Testis (tissue), 3 donors: ENCODE measurements around the gene DENND1A. TPM values are rescaled to one million over a fixed set of nuclear protein-coding genes. Genes with fewer than 3 reads are reported as not detected.
"Not testable (repeated sequence)": the region's sequence is repeated elsewhere in the genome, so short reads cannot be mapped to it uniquely, and the experiment has no call there.

Experiments
- DNase-seq: peaks from one replicate; pipeline ENCODE4 v3.0.0-alpha.2; 2019
- H3K27ac ChIP-seq, 2 donors: fragments of 200-600 bp; sonication (generic); one replicate each; pipeline ENCODE4 v1.5.1; 2019
- H3K27me3 ChIP-seq: fragments of 200-600 bp; sonication (generic); one replicate; pipeline ENCODE4 v1.5.1; 2019
- H3K36me3 ChIP-seq: fragments of 200-600 bp; sonication (generic); one replicate; pipeline ENCODE4 v1.5.1; 2017; ENCODE audit warnings: low read depth; ENCODE audit errors: missing control alignments
- H3K4me1 ChIP-seq: fragments of 200-600 bp; sonication (generic); one replicate; pipeline ENCODE4 v1.5.1; 2019
- H3K4me3 ChIP-seq, 2 donors: fragments of 200-600 bp; sonication (generic); one replicate each; pipeline ENCODE4 v1.5.1; 2017 to 2019
- H3K9me3 ChIP-seq: fragments of 200-600 bp; sonication (generic); one replicate; pipeline ENCODE4 v1.5.1; 2017
- POLR2A ChIP-seq: fragments of 450-650 bp; IDR thresholded peaks from one replicate; pipeline ENCODE4 v1.6.1; 2017; ENCODE audit warnings: antibody characterized with exemption, mild to moderate bottlenecking, moderate library complexity
- WGBS, 2 donors: methylation state at CpG; one replicate each; pipeline ENCODE4 v1.1.5; 2018; 5-methylcytosine and 5-hydroxymethylcytosine counted together
- intact Hi-C: fragments of 100-400 bp; cut with DNase I; formaldehyde crosslinking; loops from one replicate; pipeline ENCODE4 v1.15.1; 2023; ENCODE audit warnings: low total_unique reads
- polyA plus RNA-seq: library from polyadenylated mRNA; stranded (reverse); fragments of 350-450 nt; fragmentation: Illumina TruSeq; extraction: RNeasy Lipid Tissue Mini Kit (QIAGEN cat#74804); gene quantifications from one replicate; pipeline ENCODE4 v1.2.3, GENCODE V29; 2014; ENCODE audit warnings: low read depth, low replicate concordance; ENCODE audit not compliant: insufficient read depth
- total RNA-seq, 2 donors: library from RNA; depleted of rRNA; stranded (reverse); fragments of >200 nt; gene quantifications; one replicate each; pipeline ENCODE4 v1.2.3, GENCODE V29; 2016
- TF ChIP-seq, protein P1 (sequence below), 3 experiments: fragments of 450-650 bp in 2 of 3; fragments of 200-600 bp in 1 of 3; sonication (generic) in 1 of 3; IDR thresholded peaks; one replicate each; pipeline ENCODE4 v1.5.1; 2016 to 2019; ENCODE audit warnings: antibody characterized with exemption in 3 of 3, mild to moderate bottlenecking in 2 of 3, moderate library complexity in 1 of 3

Gene DENND1A
- total and polyA plus RNA-seq, 3 donors from 2014 or later, result 20.3 to 47.4 (median 44.9) TPM

DNA sequence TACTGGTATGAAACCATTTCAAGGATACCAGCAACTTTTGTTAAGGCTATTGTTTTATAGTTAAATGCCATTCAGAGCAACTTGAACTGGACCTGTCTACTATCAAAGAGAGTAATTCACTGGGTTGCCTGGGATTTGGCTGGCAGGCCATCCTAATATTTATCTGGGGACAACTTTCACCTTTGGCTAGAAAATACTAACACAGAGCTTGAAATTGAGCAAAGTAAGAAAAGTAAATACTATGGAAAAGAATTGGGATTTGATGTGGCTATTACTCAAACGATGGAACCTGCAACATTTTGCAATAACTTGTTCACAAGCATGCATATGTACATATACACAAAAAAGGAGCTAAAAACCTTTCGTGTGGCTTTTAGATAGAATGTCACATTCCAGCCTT lies 191.3 kb downstream of the DENND1A start:
- H3K27ac ChIP-seq, result no peak overlapping the region
- peaks cover 13% of the 10 kb centered on the region for H3K4me1 ChIP-seq
- no peaks in the 10 kb centered on the region for H3K9me3 ChIP-seq
- H3K36me3 ChIP-seq, result no peaks in the 10 kb centered on the region
- no peak for DNase-seq
- no peak for TF ChIP-seq POLR2A
- TF ChIP-seq, protein P1, sequence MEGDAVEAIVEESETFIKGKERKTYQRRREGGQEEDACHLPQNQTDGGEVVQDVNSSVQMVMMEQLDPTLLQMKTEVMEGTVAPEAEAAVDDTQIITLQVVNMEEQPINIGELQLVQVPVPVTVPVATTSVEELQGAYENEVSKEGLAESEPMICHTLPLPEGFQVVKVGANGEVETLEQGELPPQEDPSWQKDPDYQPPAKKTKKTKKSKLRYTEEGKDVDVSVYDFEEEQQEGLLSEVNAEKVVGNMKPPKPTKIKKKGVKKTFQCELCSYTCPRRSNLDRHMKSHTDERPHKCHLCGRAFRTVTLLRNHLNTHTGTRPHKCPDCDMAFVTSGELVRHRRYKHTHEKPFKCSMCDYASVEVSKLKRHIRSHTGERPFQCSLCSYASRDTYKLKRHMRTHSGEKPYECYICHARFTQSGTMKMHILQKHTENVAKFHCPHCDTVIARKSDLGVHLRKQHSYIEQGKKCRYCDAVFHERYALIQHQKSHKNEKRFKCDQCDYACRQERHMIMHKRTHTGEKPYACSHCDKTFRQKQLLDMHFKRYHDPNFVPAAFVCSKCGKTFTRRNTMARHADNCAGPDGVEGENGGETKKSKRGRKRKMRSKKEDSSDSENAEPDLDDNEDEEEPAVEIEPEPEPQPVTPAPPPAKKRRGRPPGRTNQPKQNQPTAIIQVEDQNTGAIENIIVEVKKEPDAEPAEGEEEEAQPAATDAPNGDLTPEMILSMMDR (IDR thresholded peaks at IDR 0.05), result no peak
- no peaks in the 10 kb centered on the region for H3K27me3 ChIP-seq
- intact Hi-C loops, result no loop called here
- H3K4me3 ChIP-seq, result no peak overlapping the region
- 83 to 87% methylated on average over 2 of the region's 2 CpGs for WGBS, 2 donors

DNA sequence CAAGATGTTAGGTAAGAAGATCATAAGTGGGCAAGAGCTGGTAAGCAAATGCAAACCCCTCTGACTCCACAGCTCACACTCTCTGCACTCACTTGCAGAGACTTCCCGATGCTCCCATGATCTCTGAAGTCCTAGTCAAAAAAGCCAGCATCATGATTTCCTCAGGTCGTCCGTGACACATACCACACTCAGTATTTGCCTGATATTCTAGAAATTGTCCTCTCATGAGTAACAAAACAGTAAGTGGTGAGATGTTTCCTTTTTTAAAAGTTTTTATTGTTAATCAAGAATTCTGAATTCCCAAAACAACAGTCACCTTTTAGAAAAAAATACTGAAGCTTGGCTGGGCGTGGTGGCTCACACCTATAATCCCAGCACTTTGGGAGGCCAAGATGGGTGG lies 194.6 kb downstream of the DENND1A start:
- DNase-seq, result no peak
- Histone ChIP-seq H3K4me1 (no peaks in the 10 kb centered on the region), H3K27me3 (no peaks in the 10 kb centered on the region), H3K4me3 (no peak overlapping the region), H3K9me3 (no peaks in the 10 kb centered on the region), H3K36me3 (no peaks in the 10 kb centered on the region), H3K27ac (no peak overlapping the region)
- 90 to 95% methylated on average over 4 of the region's 4 CpGs for WGBS, 2 donors
- intact Hi-C loops, result no loop called here
- no peak for TF ChIP-seq POLR2A
- TF ChIP-seq, protein P1 (IDR thresholded peaks at IDR 0.05), result no peak

GRCh38 chr9:123728571-123728970 lies 201.4 kb downstream of the DENND1A start:
- H3K4me1 ChIP-seq, DNase-seq, H3K27me3 ChIP-seq, H3K4me3 ChIP-seq, intact Hi-C loops, H3K36me3 ChIP-seq, H3K9me3 ChIP-seq, H3K27ac ChIP-seq: not testable (repeated sequence)
- 94 to 95% methylated on average over 5 of the region's 5 CpGs for WGBS, 2 donors

- Histone ChIP-seq H3K27ac (no peak overlapping the region), H3K4me1 (peaks cover 5% of the 10 kb centered on the region), H3K36me3 (no peaks in the 10 kb centered on the region), H3K27me3 (no peaks in the 10 kb centered on the region), H3K4me3 (no peak overlapping the region), H3K9me3 (no peaks in the 10 kb centered on the region)
- WGBS, 2 donors, result 100% methylated on average over 1 of the region's 1 CpG
- intact Hi-C loops, result no loop called here
- DNase-seq, result no peak
- TF ChIP-seq, protein P1 (IDR thresholded peaks at IDR 0.05), result no peak
- TF ChIP-seq POLR2A, result no peak
Measured at GRCh38 chr9:123727332-123727731, 202.6 kb downstream of the DENND1A start.

DNA sequence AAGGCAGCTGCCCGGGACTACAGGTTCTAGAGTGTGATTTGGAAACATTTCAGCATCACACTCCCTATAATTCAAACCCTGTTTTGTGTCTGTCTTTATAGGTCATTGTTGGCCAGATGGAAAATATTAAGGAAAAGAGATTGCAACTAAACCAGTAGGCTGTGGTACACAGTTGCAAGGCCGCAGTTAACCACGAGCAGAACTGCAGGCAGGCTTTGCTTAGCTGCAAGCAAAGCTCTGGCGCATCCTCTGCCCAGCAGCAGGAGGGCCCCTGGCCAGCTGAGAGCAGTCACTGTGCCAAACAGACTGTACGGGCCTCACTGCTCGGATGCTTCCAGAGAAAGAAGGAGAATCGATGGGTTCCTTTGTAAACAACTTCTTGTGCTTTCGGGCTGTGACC lies 204.5 kb downstream of the DENND1A start:
- intact Hi-C loops, result no loop called here

More for the DNA sequence above, 204.5 kb downstream of the DENND1A start:
- no peaks in the 10 kb centered on the region for H3K36me3 ChIP-seq
- peak; percentile 48 for DNase-seq
- H3K27ac ChIP-seq, result no peak overlapping the region
- no peaks in the 10 kb centered on the region for H3K27me3 ChIP-seq
- TF ChIP-seq, protein P1 (IDR thresholded peaks at IDR 0.05), result no peak
- TF ChIP-seq POLR2A, result no peak
- no peaks in the 10 kb centered on the region for H3K9me3 ChIP-seq
- H3K4me1 ChIP-seq, result peaks cover 5% of the 10 kb centered on the region
- WGBS, 2 donors, result 45 to 65% methylated on average over 8 of the region's 8 CpGs
- H3K4me3 ChIP-seq, result no peak overlapping the region
